AG04449 (cell line): ENCODE results near the gene OR10D3.

Experiments used
- CTCF ChIA-PET: fragments of 350-600 bp; formaldehyde crosslinking; extraction: SDS; loops from one replicate; lab custom pipeline; 2021; ENCODE audit warnings: antibody characterized with exemption; lab: Yijun Ruan, JAX
- POLR2A ChIA-PET: fragments of 400-600, 350-600 bp; formaldehyde crosslinking; extraction: SDS; loops from one replicate; lab custom pipeline; 2020; ENCODE audit warnings: antibody characterized with exemption, inconsistent platforms; lab: Yijun Ruan, JAX
- DNase-seq: peaks from one replicate; pipeline ENCODE4 v3.0.0-alpha.2; 2010; ENCODE audit warnings: low read depth, low spot score
- H3K4me3 ChIP-seq: 2 replicates; pipeline ENCODE4 v1.5.1; 2011; ENCODE audit warnings: low read depth, mild to moderate bottlenecking, control low read depth, low read length
- CTCF ChIP-seq: IDR thresholded peaks from one replicate; pipeline ENCODE4 v1.5.1; 2011; ENCODE audit warnings: mild to moderate bottlenecking, moderate library complexity, low read length, control low read depth, inconsistent platforms; ENCODE audit not compliant: insufficient read depth; ENCODE audit errors: missing control alignments

Gene OR10D3

GRCh38 chr11:124183068-124183467, at the start of gene OR10D3:
TSS of gene OR10D3 (plus strand) at chr11:124183345. CDS start at chr11:124185270, 1,925 bp downstream.
- no peak for TF ChIP-seq CTCF
- POLR2A ChIA-PET: no interaction called here
- no peak within 1 kb of the TSS for H3K4me3 ChIP-seq
- CTCF ChIA-PET: no interaction called here
- no peak for DNase-seq

- CTCF ChIA-PET: no interaction called here
- TF ChIP-seq CTCF: no peak
- no peak for DNase-seq
- POLR2A ChIA-PET: no interaction called here
- no peak overlapping the region for H3K4me3 ChIP-seq
Observed at GRCh38 chr11:124143034-124143433, 40.1 kb upstream of the OR10D3 start.

- CTCF ChIA-PET: no interaction called here
- no peak for TF ChIP-seq CTCF
- POLR2A ChIA-PET: no interaction called here
- no peak for DNase-seq
- H3K4me3 ChIP-seq: no peak overlapping the region
Observed at GRCh38 chr11:124147951-124148350, 35.2 kb upstream of the OR10D3 start.

GRCh38 chr11:124150684-124151083, 32.5 kb upstream of the OR10D3 start:
- POLR2A ChIA-PET: no interaction called here
- no peak for TF ChIP-seq CTCF
- CTCF ChIA-PET: no interaction called here
- no peak overlapping the region for H3K4me3 ChIP-seq
- DNase-seq: no peak

- TF ChIP-seq CTCF: no peak
- no peak overlapping the region for H3K4me3 ChIP-seq
- CTCF ChIA-PET: no interaction called here
- POLR2A ChIA-PET: no interaction called here
- DNase-seq: no peak
Observed at GRCh38 chr11:124152770-124153407, 30.3 kb upstream of the OR10D3 start.

- ChIA-PET POLR2A (no interaction called here), CTCF (no interaction called here)
- DNase-seq: no peak
- TF ChIP-seq CTCF: no peak
- H3K4me3 ChIP-seq: no peak overlapping the region
Observed at GRCh38 chr11:124153821-124154220, 29.3 kb upstream of the OR10D3 start.
